Nephron progenitor cell (in vitro differentiated cells): ENCODE data around the gene PAK6.

Experiments
- DNase-seq: peaks from one replicate; pipeline ENCODE4 v3.0.0; 2021
- H3K27ac Mint-ChIP-seq: 2 replicates; pipeline ENCODE4 v1.8.0; 2021; ENCODE audit warnings: mild to moderate bottlenecking, moderate library complexity, mixed read lengths
- H3K27me3 Mint-ChIP-seq: 2 replicates; pipeline ENCODE4 v1.8.0; 2021; ENCODE audit warnings: mild to moderate bottlenecking, low read depth, mixed read lengths; ENCODE audit not compliant: poor library complexity
- H3K36me3 Mint-ChIP-seq: 2 replicates; pipeline ENCODE4 v1.8.0; 2021; ENCODE audit warnings: low read depth, mixed read lengths
- H3K4me1 Mint-ChIP-seq: 2 replicates; pipeline ENCODE4 v1.8.0; 2021; ENCODE audit warnings: mixed read lengths
- H3K4me3 Mint-ChIP-seq: 2 replicates; pipeline ENCODE4 v1.8.0; 2021; ENCODE audit warnings: mild to moderate bottlenecking, moderate library complexity, mixed read lengths
- H3K9me3 Mint-ChIP-seq: 2 replicates; pipeline ENCODE4 v1.8.0; 2021; ENCODE audit warnings: mild to moderate bottlenecking, moderate library complexity, mixed read lengths
- TF ChIP-seq, protein P1 (sequence below): fragments of 200-600 bp; sonication (generic); IDR thresholded peaks from 2 replicates; pipeline ENCODE4 v1.5.0; 2021; ENCODE audit warnings: antibody characterized with exemption

The PAK6 gene

DNA sequence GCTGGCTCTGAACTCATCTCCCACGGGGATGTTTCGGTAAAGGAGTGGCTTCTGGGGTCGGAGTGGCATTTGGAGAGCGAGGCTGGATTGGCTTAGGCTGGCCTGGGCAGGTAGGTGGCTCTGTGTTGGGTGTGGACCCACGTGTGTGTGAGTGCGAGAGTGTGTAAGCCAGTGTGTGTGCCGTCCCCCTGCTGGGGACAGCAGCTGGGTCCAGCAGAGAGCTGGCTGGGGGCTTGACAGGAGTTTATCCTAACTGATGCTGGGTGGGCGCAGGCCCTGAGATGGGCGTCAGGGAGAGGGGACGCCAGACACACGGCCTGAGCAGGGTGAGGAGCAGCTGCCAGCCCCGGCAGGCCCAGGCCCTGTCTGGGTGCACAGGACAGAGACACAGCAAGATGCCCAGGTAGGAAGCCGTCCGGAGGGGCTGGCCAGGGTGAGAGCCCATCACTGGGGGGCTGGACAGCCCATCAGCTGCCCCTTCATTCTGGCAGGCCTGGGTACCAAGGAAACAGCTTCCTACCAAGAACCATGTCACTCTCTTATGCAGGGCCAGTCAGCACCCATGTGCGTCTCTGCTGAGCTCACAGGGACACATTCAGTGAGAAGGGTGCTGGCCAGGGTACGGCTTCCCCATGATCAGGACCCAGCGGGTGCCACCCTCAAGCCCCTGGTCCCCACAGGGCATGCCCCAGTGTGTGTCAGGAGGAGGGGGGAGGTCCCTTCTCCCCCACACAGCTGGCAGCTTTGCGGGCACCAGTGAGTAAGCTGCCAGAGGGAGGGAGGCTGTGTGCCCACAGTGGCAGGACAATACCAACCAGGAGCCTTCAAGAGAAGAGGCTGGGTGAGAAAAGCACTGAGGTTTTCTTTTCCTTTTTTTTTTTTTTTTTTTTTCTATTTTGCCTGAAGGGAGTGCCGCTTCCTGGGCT is 1.1 kb downstream of the PAK6 start:
- TF ChIP-seq, protein P1, sequence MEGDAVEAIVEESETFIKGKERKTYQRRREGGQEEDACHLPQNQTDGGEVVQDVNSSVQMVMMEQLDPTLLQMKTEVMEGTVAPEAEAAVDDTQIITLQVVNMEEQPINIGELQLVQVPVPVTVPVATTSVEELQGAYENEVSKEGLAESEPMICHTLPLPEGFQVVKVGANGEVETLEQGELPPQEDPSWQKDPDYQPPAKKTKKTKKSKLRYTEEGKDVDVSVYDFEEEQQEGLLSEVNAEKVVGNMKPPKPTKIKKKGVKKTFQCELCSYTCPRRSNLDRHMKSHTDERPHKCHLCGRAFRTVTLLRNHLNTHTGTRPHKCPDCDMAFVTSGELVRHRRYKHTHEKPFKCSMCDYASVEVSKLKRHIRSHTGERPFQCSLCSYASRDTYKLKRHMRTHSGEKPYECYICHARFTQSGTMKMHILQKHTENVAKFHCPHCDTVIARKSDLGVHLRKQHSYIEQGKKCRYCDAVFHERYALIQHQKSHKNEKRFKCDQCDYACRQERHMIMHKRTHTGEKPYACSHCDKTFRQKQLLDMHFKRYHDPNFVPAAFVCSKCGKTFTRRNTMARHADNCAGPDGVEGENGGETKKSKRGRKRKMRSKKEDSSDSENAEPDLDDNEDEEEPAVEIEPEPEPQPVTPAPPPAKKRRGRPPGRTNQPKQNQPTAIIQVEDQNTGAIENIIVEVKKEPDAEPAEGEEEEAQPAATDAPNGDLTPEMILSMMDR, result no peak
- peak overlapping the region; percentile 7 for H3K4me3 Mint-ChIP-seq
- H3K4me1 Mint-ChIP-seq, result peaks cover 14% of the 10 kb centered on the region
- DNase-seq, result no peak
- no peak overlapping the region for H3K27ac Mint-ChIP-seq
- peaks cover 45% of the 10 kb centered on the region for H3K27me3 Mint-ChIP-seq
- no peaks in the 10 kb centered on the region for H3K36me3 Mint-ChIP-seq
- no peaks in the 10 kb centered on the region for H3K9me3 Mint-ChIP-seq

DNA sequence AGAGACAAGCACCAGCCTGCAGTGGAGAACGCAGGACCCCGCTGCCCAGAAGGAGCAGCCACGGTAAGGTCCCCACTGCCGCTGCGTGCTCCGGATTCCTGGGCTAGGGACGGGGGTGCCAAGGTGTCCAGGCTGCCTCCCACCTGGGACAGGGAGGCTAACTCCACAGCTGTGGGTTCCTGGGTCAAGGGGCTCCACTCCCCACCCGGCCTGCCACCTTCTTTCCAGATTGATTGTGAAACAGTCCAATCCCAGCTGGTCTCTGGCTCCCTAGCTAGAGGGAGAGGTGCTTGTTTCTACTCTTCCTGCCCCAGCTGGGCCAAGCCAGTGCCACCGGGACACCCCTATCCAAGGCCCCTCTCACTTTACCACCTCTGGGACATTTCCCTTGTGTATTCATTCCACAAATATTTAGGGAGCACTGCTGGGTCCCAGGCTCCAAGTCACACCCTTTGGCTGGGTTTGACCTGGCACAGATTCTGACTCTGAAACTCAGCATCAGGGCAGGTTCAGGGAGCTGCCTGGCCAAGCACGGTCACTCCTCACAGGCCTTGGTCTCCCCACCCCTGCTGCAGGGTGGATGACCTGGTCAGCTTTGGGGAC is 1.9 kb downstream of the PAK6 start:
- H3K27me3 Mint-ChIP-seq, result peaks cover 50% of the 10 kb centered on the region
- peaks cover 21% of the 10 kb centered on the region for H3K4me1 Mint-ChIP-seq

DNA sequence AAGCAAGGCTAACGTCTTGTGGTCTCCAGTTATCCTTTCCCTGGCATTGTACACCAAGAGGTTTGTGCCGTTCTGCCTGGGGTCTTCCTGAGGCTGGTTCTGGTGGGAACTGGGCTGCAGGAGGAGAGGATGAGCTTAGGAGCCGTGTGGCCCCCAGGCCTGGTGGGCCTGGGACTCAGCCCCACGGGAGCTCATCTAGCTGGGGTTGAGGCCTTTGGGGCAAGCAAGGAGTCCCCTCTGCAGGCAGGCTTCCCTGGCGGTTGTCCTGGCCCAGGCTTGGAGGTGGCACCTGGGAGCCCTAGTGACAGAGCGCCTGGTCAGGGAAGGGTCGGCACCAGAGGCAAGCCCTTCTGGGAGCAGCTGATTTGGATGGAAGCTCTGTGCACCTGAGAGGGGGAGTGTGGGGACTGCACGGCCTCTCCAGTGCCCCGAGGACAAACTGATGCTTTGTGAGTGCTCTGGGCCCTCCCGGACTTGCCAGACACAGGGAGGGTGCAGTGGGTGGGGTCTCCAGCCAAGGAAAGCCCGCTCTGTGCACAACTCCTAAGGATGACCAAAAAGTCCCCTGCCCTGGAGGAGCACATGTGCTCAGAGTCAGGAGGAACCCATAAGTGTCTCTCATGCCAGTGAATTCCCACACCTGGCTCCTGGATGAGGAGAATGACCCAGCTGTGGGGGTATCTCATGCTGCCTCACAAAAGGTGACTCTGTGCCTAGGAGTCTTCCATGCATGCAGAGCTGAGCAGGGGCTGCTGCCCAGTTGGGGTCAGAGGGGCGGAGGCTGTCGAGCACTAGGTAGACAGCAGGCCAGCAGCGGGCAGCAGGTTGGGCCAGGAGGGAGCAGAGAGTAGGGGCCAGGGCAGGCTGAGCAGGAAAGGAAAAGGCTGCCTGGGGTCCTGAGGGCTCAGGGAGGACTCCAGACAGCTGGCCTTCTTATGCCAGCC is 2.7 kb downstream of the PAK6 start:
- Mint-ChIP-seq H3K4me3 (no peak overlapping the region), H3K27ac (no peak overlapping the region), H3K9me3 (no peaks in the 10 kb centered on the region), H3K36me3 (no peaks in the 10 kb centered on the region), H3K4me1 (peaks cover 24% of the 10 kb centered on the region), H3K27me3 (peaks cover 52% of the 10 kb centered on the region)
- DNase-seq, result no peak
- TF ChIP-seq, protein P1, result no peak

More for the DNA sequence above, 1.9 kb downstream of the PAK6 start:
- Mint-ChIP-seq H3K36me3 (no peaks in the 10 kb centered on the region), H3K9me3 (no peaks in the 10 kb centered on the region), H3K27ac (no peak overlapping the region), H3K4me3 (no peak overlapping the region)
- TF ChIP-seq, protein P1, result no peak
- no peak for DNase-seq

DNA sequence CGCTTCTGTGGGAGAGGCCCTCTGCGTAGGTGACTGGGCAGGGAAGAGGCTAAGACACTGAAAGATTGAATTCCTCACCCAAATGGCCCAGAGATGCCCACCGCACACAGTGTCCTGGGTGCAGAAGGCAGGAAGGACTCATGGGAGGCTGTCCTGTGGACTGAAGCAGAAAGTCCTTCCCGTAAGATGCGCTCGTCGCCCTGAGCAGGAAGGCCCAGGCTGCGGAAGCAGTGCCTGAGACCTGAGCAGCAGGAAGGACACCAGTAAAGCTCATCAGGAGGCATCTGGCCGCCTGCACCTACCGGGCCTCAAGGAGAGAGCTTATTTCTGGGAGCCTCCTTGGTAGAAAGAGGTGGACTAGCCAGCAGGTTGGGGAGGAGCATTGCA is 3.3 kb downstream of the PAK6 start:
- Mint-ChIP-seq H3K4me3 (no peak overlapping the region), H3K27me3 (peaks cover 46% of the 10 kb centered on the region), H3K27ac (no peak overlapping the region), H3K36me3 (no peaks in the 10 kb centered on the region), H3K4me1 (peaks cover 24% of the 10 kb centered on the region), H3K9me3 (no peaks in the 10 kb centered on the region)
- TF ChIP-seq, protein P1, result no peak
- DNase-seq, result no peak

DNA sequence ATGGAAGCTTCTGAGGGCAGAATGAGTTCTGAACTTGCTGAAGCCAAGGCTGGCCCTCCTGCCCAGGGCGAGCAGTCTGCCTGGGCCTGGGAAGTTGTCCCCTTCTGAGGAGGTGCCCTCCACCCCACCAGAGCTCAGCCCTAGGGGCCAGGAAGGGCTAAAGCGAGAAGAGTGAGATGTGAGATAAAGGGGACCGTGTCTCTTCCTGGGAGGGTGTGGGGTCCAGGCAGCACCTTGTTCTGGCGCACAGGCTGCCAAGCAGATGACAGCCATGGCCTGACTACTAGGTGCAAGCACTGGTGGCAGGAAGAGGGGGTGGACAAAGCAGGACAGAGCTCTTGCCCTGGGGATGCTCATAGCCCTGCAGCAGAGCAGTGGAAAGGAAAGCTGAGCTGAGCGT is 3.7 kb downstream of the PAK6 start:
- Mint-ChIP-seq H3K27me3 (peaks cover 45% of the 10 kb centered on the region), H3K4me1 (peaks cover 24% of the 10 kb centered on the region), H3K27ac (no peak overlapping the region), H3K9me3 (no peaks in the 10 kb centered on the region), H3K36me3 (no peaks in the 10 kb centered on the region), H3K4me3 (no peak overlapping the region)
- TF ChIP-seq, protein P1, result no peak
- no peak for DNase-seq
